ENCODE measurements around the gene XCL1. TPM values are rescaled to one million over a fixed set of nuclear protein-coding genes. Genes with fewer than 3 reads are reported as not detected.
"Not testable (repeated sequence)": the region's sequence is repeated elsewhere in the genome, so short reads cannot be mapped to it uniquely, and the experiment has no call there.

XCL1 gene
- total RNA-seq, 2 donors from 2014 or later: 0.75 to 1.4 TPM

DNA sequence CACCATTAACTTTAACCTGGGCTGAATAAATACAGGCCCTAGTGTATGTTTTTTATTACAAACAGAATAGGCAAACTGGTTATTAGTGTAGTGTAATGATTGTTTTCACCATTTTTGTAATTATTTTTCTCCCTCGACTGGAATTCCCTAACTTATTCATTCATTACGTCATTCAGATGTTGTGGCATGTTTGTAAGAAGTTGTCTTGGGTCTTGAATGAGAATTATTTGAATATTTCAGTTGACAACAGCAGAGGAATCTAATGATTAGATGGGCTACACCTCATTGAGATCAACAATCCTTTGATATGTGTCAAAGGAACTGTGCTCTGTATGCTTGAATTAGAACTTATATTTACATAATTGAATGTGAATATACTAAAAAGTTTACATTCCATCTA, 12.8 kb downstream of the XCL1 start:
- DNase-seq: no peak
- Histone ChIP-seq H3K9me3 (ENCODE audit: control insufficient read depth, low read length) (peaks cover 27% of the 10 kb centered on the region), H3K4me3 (ENCODE audit: low read length) (no peak overlapping the region), H3K9ac (ENCODE audit: extremely low read depth, low read length, poor library complexity, severe bottlenecking) (no peak overlapping the region), H3K27ac (ENCODE audit: low read depth, low read length) (no peak overlapping the region), H3K4me1 (ENCODE audit: control insufficient read depth, insufficient read depth, low read length) (no peaks in the 10 kb centered on the region), H3K36me3 (ENCODE audit: control insufficient read depth, insufficient read depth, low read length) (no peaks in the 10 kb centered on the region), H3K27me3 (ENCODE audit: control insufficient read depth, insufficient read depth, low read length, poor library complexity, severe bottlenecking) (peaks cover 10% of the 10 kb centered on the region)
- Mint-ChIP-seq H3K27me3 (ENCODE audit: insufficient read depth) (no peaks in the 10 kb centered on the region), H3K27ac (no peak overlapping the region), H3K36me3 (ENCODE audit: low read depth) (peaks cover 3% of the 10 kb centered on the region), H3K9me3 (peaks cover 12% of the 10 kb centered on the region), H3K4me3 (no peak overlapping the region), H3K4me1 (no peaks in the 10 kb centered on the region)
- TF ChIP-seq, protein P1, sequence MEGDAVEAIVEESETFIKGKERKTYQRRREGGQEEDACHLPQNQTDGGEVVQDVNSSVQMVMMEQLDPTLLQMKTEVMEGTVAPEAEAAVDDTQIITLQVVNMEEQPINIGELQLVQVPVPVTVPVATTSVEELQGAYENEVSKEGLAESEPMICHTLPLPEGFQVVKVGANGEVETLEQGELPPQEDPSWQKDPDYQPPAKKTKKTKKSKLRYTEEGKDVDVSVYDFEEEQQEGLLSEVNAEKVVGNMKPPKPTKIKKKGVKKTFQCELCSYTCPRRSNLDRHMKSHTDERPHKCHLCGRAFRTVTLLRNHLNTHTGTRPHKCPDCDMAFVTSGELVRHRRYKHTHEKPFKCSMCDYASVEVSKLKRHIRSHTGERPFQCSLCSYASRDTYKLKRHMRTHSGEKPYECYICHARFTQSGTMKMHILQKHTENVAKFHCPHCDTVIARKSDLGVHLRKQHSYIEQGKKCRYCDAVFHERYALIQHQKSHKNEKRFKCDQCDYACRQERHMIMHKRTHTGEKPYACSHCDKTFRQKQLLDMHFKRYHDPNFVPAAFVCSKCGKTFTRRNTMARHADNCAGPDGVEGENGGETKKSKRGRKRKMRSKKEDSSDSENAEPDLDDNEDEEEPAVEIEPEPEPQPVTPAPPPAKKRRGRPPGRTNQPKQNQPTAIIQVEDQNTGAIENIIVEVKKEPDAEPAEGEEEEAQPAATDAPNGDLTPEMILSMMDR (conservative IDR thresholded peaks at IDR 0.05): no peak
- WGBS, 2 experiments (ENCODE audit: insufficient coverage in 1 of 2, insufficient read length in 1 of 2): 80 to 97% methylated on average over 1 to 2 of the region's 2 CpGs

DNA sequence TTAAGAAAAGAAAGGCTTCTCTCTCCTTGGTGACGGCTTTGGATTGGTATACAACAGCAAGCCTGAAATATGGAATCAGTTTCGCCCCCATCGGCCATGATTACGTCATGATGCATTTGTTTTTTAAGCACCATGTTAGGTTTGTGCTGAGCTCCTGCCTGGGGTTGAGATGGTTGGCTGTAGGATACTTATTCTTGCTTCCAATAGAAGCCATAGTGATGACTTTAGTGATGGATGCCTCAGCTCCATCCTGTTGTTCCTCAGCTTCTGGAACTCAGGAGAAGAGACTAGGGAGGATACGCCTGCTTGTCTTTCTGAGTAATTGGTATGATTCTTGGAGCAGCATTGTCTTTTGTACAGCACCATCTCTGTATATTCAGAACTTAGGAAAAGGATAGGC, 14.7 kb downstream of the XCL1 start:
- no peak overlapping the region for H3K27ac Mint-ChIP-seq
- Histone ChIP-seq H3K9ac (ENCODE audit: extremely low read depth, low read length, poor library complexity, severe bottlenecking) (no peak overlapping the region), H3K27me3 (ENCODE audit: control insufficient read depth, insufficient read depth, low read length, poor library complexity, severe bottlenecking) (peaks cover 10% of the 10 kb centered on the region), H3K36me3 (ENCODE audit: control insufficient read depth, insufficient read depth, low read length) (no peaks in the 10 kb centered on the region), H3K9me3 (ENCODE audit: control insufficient read depth, low read length) (peaks cover 24% of the 10 kb centered on the region), H3K4me3 (ENCODE audit: low read length) (no peak overlapping the region), H3K4me1 (ENCODE audit: control insufficient read depth, insufficient read depth, low read length) (no peaks in the 10 kb centered on the region), H3K27ac (ENCODE audit: low read depth, low read length) (no peak overlapping the region)
- H3K4me3 Mint-ChIP-seq: no peak overlapping the region
- peaks cover 3% of the 10 kb centered on the region for H3K36me3 Mint-ChIP-seq (ENCODE audit: low read depth)
- no peak for DNase-seq
- TF ChIP-seq, protein P1 (conservative IDR thresholded peaks at IDR 0.05): no peak
- 90 to 91% methylated on average over 2 to 5 of the region's 5 CpGs for WGBS, 2 experiments (ENCODE audit: insufficient coverage in 1 of 2, insufficient read length in 1 of 2)
- peaks cover 10% of the 10 kb centered on the region for H3K9me3 Mint-ChIP-seq
- no peaks in the 10 kb centered on the region for H3K4me1 Mint-ChIP-seq
- H3K27me3 Mint-ChIP-seq (ENCODE audit: insufficient read depth): no peaks in the 10 kb centered on the region

DNA sequence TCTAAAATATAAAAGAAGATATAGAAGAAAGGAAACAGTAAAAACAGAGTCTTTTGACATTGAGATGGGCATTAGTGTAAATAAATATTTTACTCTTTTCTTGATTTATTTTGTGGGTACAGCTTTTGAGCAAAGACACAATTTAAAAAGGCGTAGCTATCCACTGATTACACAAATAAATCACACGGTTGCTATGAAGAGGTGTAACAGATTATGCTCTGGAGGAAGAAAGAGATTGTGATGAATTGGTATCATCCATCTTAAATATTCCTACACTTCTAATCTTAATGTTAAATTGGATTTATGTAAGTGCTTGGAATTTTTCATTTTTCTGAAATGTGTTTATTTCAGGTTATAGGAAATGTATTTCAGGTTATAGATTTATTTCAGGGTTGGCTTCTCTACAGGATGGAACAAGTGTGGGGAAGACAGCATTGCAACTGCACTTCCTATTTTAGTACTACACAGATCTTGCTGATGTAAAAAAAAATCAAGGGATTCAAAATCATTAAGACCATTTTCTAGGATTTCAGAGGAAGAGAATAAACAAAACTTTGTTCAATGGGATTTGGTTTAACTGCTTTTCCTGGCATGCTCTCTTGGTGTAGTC, 15.3 kb downstream of the XCL1 start:
- Mint-ChIP-seq H3K27ac (no peak overlapping the region), H3K27me3 (ENCODE audit: insufficient read depth) (no peaks in the 10 kb centered on the region), H3K36me3 (ENCODE audit: low read depth) (peaks cover 3% of the 10 kb centered on the region), H3K4me3 (no peak overlapping the region), H3K4me1 (no peaks in the 10 kb centered on the region), H3K9me3 (peaks cover 13% of the 10 kb centered on the region)
- no peak overlapping the region for H3K4me3 ChIP-seq (ENCODE audit: low read length)
- H3K36me3 ChIP-seq (ENCODE audit: control insufficient read depth, insufficient read depth, low read length): no peaks in the 10 kb centered on the region
- peaks cover 17% of the 10 kb centered on the region for H3K9me3 ChIP-seq (ENCODE audit: control insufficient read depth, low read length)
- DNase-seq: no peak
- TF ChIP-seq, protein P1 (conservative IDR thresholded peaks at IDR 0.05): no peak
- no CpG with 5 or more reads among the region's 2 CpGs for WGBS, 2 experiments (ENCODE audit: insufficient coverage in 1 of 2, insufficient read length in 1 of 2)
- no peaks in the 10 kb centered on the region for H3K4me1 ChIP-seq (ENCODE audit: control insufficient read depth, insufficient read depth, low read length)
- H3K27me3 ChIP-seq (ENCODE audit: control insufficient read depth, insufficient read depth, low read length, poor library complexity, severe bottlenecking): peaks cover 10% of the 10 kb centered on the region
- no peak overlapping the region for H3K9ac ChIP-seq (ENCODE audit: extremely low read depth, low read length, poor library complexity, severe bottlenecking)
- H3K27ac ChIP-seq (ENCODE audit: low read depth, low read length): no peak overlapping the region

DNA sequence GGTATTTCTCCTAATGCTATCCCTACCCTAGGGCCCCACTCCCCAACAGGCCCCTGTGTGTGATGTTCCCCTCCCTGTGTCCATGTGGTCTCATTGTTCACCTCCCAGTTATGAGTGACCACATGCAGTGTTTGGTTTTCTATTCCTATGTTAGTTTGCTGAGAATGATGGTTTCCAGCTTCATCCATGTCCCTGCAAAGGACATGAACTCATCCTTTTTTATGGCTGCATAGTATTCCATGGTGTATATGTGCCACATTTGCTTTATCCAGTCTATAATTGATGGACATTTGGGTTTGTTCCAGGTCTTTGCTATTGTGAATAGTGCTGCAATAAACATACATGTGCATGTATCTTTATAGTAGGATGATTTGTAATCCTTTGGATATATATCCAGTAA, 19.0 kb downstream of the XCL1 start:
- not testable (repeated sequence) for H3K9ac ChIP-seq (ENCODE audit: extremely low read depth, low read length, poor library complexity, severe bottlenecking); H3K36me3 Mint-ChIP-seq (ENCODE audit: low read depth)

More for the DNA sequence above, 19.0 kb downstream of the XCL1 start:
- H3K27me3 Mint-ChIP-seq (ENCODE audit: insufficient read depth); H3K4me3 Mint-ChIP-seq; H3K9me3 Mint-ChIP-seq; H3K27me3 ChIP-seq (ENCODE audit: control insufficient read depth, insufficient read depth, low read length, poor library complexity, severe bottlenecking); H3K9me3 ChIP-seq (ENCODE audit: control insufficient read depth, low read length); H3K4me3 ChIP-seq (ENCODE audit: low read length); H3K4me1 Mint-ChIP-seq; H3K36me3 ChIP-seq (ENCODE audit: control insufficient read depth, insufficient read depth, low read length); DNase-seq; H3K27ac ChIP-seq (ENCODE audit: low read depth, low read length); H3K27ac Mint-ChIP-seq; H3K4me1 ChIP-seq (ENCODE audit: control insufficient read depth, insufficient read depth, low read length): not testable (repeated sequence)

Measured in endodermal cell (in vitro differentiated cells).